ENCODE measurements around the gene IGSF23. TPM values are rescaled to one million over a fixed set of nuclear protein-coding genes. Genes with fewer than 3 reads are reported as not detected.
A peak's percentile ranks its signal among the peaks of the same experiment; 100 is the strongest.

The IGSF23 gene
- total and polyA plus RNA-seq, 2 of the 13 experiments (the other 11 are each of a cell fraction or from before 2014, with no cell fraction given): 2.3 to 8.8 TPM

DNA sequence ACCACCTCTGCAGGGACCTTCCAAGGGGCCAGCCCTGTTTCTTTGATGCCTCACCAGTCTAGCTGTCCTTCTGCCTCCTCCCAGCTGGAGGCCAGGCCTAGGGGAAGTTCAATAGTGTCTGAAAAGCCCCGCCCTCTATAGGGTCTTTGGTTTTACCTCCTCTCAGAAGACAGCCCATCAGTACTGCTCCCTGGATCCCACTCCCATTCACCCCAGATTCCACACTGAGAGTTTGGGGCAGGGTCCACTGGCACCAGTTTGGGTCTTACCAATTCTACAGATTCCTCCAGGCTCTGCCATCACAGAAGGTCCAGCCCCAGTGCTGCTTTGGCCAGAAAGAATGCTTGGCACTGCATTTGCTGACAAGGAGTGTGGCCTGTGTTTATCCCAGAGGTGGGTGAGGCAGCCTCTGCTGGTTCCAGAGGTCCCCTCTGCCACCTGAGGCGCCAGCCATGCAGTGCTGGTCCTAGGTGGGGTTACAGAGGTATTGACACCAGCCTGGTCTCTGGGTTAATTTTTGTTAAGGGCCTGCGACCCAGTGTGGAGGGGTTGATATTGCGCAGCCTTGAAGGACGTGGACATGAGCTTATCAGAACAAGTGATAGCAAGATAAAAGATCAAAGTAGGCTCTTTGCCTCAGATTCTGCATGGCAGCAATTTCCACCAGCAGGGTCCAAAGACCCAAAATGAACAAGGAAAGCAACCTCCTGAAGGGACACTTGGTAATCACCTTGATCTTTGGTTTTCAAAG is 41.4 kb upstream of the IGSF23 start (continued):
- TF ChIP-seq, protein P1, sequence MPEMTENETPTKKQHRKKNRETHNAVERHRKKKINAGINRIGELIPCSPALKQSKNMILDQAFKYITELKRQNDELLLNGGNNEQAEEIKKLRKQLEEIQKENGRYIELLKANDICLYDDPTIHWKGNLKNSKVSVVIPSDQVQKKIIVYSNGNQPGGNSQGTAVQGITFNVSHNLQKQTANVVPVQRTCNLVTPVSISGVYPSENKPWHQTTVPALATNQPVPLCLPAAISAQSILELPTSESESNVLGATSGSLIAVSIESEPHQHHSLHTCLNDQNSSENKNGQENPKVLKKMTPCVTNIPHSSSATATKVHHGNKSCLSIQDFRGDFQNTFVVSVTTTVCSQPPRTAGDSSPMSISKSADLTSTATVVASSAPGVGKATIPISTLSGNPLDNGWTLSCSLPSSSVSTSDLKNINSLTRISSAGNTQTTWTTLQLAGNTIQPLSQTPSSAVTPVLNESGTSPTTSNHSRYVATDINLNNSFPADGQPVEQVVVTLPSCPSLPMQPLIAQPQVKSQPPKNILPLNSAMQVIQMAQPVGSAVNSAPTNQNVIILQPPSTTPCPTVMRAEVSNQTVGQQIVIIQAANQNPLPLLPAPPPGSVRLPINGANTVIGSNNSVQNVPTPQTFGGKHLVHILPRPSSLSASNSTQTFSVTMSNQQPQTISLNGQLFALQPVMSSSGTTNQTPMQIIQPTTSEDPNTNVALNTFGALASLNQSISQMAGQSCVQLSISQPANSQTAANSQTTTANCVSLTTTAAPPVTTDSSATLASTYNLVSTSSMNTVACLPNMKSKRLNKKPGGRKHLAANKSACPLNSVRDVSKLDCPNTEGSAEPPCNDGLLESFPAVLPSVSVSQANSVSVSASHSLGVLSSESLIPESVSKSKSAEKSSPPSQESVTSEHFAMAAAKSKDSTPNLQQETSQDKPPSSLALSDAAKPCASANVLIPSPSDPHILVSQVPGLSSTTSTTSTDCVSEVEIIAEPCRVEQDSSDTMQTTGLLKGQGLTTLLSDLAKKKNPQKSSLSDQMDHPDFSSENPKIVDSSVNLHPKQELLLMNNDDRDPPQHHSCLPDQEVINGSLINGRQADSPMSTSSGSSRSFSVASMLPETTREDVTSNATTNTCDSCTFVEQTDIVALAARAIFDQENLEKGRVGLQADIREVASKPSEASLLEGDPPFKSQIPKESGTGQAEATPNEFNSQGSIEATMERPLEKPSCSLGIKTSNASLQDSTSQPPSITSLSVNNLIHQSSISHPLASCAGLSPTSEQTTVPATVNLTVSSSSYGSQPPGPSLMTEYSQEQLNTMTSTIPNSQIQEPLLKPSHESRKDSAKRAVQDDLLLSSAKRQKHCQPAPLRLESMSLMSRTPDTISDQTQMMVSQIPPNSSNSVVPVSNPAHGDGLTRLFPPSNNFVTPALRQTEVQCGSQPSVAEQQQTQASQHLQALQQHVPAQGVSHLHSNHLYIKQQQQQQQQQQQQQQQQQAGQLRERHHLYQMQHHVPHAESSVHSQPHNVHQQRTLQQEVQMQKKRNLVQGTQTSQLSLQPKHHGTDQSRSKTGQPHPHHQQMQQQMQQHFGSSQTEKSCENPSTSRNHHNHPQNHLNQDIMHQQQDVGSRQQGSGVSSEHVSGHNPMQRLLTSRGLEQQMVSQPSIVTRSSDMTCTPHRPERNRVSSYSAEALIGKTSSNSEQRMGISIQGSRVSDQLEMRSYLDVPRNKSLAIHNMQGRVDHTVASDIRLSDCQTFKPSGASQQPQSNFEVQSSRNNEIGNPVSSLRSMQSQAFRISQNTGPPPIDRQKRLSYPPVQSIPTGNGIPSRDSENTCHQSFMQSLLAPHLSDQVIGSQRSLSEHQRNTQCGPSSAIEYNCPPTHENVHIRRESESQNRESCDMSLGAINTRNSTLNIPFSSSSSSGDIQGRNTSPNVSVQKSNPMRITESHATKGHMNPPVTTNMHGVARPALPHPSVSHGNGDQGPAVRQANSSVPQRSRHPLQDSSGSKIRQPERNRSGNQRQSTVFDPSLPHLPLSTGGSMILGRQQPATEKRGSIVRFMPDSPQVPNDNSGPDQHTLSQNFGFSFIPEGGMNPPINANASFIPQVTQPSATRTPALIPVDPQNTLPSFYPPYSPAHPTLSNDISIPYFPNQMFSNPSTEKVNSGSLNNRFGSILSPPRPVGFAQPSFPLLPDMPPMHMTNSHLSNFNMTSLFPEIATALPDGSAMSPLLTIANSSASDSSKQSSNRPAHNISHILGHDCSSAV (CRISPR knock-in tag; IDR thresholded peaks at IDR 0.05; ENCODE audit: borderline replicate concordance): no peak
- TF ChIP-seq JUN (CRISPR knock-in tag; IDR thresholded peaks at IDR 0.05) (no peak), ZNF672 (CRISPR knock-in tag; IDR thresholded peaks at IDR 0.05) (no peak), U2AF1 (optimal IDR thresholded peaks at IDR 0.05; ENCODE audit: low read depth, low read length) (no peak), LCORL (IDR thresholded peaks at IDR 0.05) (no peak), LCORL (CRISPR knock-in tag; IDR thresholded peaks at IDR 0.05) (no peak), ZNF616 (CRISPR knock-in tag; IDR thresholded peaks at IDR 0.05; ENCODE audit: low read depth) (no peak), NONO (IDR thresholded peaks at IDR 0.05) (no peak), NONO (CRISPR knock-in tag; conservative IDR thresholded peaks at IDR 0.05) (0 out of 2 replicates have a peak, but pooled peaks have one; percentile 13), ZNF552 (CRISPR knock-in tag; IDR thresholded peaks at IDR 0.05; ENCODE audit: borderline replicate concordance) (no peak), IRX3 (CRISPR knock-in tag; IDR thresholded peaks at IDR 0.05; ENCODE audit: borderline replicate concordance, low read depth) (no peak), POLR2G (IDR thresholded peaks at IDR 0.05; ENCODE audit: low read depth, low read length) (no peak), ARNT (IDR thresholded peaks at IDR 0.05) (no peak)
- TF ChIP-seq, protein P2, sequence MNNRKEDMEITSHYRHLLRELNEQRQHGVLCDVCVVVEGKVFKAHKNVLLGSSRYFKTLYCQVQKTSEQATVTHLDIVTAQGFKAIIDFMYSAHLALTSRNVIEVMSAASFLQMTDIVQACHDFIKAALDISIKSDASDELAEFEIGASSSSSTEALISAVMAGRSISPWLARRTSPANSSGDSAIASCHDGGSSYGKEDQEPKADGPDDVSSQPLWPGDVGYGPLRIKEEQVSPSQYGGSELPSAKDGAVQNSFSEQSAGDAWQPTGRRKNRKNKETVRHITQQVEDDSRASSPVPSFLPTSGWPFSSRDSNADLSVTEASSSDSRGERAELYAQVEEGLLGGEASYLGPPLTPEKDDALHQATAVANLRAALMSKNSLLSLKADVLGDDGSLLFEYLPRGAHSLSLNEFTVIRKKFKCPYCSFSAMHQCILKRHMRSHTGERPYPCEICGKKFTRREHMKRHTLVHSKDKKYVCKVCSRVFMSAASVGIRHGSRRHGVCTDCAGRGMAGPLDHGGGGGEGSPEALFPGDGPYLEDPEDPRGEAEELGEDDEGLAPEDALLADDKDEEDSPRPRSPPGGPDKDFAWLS (CRISPR knock-in tag; IDR thresholded peaks at IDR 0.05; ENCODE audit: borderline replicate concordance): no peak
- TF ChIP-seq, protein P3, sequence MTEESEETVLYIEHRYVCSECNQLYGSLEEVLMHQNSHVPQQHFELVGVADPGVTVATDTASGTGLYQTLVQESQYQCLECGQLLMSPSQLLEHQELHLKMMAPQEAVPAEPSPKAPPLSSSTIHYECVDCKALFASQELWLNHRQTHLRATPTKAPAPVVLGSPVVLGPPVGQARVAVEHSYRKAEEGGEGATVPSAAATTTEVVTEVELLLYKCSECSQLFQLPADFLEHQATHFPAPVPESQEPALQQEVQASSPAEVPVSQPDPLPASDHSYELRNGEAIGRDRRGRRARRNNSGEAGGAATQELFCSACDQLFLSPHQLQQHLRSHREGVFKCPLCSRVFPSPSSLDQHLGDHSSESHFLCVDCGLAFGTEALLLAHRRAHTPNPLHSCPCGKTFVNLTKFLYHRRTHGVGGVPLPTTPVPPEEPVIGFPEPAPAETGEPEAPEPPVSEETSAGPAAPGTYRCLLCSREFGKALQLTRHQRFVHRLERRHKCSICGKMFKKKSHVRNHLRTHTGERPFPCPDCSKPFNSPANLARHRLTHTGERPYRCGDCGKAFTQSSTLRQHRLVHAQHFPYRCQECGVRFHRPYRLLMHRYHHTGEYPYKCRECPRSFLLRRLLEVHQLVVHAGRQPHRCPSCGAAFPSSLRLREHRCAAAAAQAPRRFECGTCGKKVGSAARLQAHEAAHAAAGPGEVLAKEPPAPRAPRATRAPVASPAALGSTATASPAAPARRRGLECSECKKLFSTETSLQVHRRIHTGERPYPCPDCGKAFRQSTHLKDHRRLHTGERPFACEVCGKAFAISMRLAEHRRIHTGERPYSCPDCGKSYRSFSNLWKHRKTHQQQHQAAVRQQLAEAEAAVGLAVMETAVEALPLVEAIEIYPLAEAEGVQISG (CRISPR knock-in tag; IDR thresholded peaks at IDR 0.05): peak; percentile 24; the same call in 1 of the 2 replicates
- TF ChIP-seq, protein P4, sequence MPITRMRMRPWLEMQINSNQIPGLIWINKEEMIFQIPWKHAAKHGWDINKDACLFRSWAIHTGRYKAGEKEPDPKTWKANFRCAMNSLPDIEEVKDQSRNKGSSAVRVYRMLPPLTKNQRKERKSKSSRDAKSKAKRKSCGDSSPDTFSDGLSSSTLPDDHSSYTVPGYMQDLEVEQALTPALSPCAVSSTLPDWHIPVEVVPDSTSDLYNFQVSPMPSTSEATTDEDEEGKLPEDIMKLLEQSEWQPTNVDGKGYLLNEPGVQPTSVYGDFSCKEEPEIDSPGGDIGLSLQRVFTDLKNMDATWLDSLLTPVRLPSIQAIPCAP (CRISPR knock-in tag; IDR thresholded peaks at IDR 0.05; ENCODE audit: low read depth): no peak
